GM15510 (cell line): ENCODE results near the gene LAX1.

ENCODE experiments used
- POLR2A ChIP-seq: IDR thresholded peaks from 3 replicates; pipeline ENCODE4 v1.6.1; 2011; ENCODE audit warnings: borderline replicate concordance; ENCODE audit not compliant: insufficient read length; ENCODE audit errors: extremely low read depth

LAX1 gene

GRCh38 chr1:203795441-203796235 is 30.7 kb downstream of the LAX1 start, which contains the start of the genes ZBED6 and ZC3H11A:
TSS of gene ZBED6 (plus strand) at chr1:203795623. CDS start at chr1:203797523, 1,900 bp downstream.
TSS of gene ZC3H11A (plus strand) at chr1:203795623. CDS start at chr1:203817071, 21,448 bp downstream.
- peak; percentile 54 for TF ChIP-seq POLR2A

GRCh38 chr1:203796236-203796605 is 31.2 kb downstream of the LAX1 start:
- TF ChIP-seq POLR2A = no peak

GRCh38 chr1:203797216-203797615 is 32.2 kb downstream of the LAX1 start:
- no peak for TF ChIP-seq POLR2A

GRCh38 chr1:203797948-203798655 is 33.1 kb downstream of the LAX1 start:
- TF ChIP-seq POLR2A = no peak

- TF ChIP-seq POLR2A = no peak
Observed at GRCh38 chr1:203799157-203799556, 34.2 kb downstream of the LAX1 start.

GRCh38 chr1:203799971-203800370 is 35.0 kb downstream of the LAX1 start:
- TF ChIP-seq POLR2A = no peak

- no peak for TF ChIP-seq POLR2A
Observed at GRCh38 chr1:203805689-203806088, 40.7 kb downstream of the LAX1 start.

GRCh38 chr1:203807196-203807595 is 42.2 kb downstream of the LAX1 start:
- no peak for TF ChIP-seq POLR2A

- no peak for TF ChIP-seq POLR2A
Observed at GRCh38 chr1:203813581-203814341, 48.8 kb downstream of the LAX1 start.

GRCh38 chr1:203818399-203818798 is 53.4 kb downstream of the LAX1 start:
- no peak for TF ChIP-seq POLR2A

DNA sequence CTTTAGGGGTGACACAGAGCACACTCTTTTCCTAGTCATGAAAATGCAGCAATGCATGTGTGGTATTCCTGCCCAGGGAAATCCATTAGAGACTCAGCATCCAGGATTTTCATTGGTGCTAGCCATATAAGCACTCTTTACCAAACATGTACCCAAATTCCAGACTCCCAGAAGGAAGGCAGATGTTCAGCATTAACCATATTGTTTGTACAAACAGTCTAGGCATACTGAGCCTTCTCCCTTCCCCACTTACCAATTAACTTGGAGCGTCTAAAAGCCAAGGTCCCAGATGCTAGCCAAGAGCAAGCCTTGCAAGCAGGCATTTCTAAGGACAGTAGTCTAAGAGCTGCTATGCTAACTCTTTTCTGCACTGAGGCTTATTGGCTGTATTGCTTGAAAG is 58.3 kb downstream of the LAX1 start:
- TF ChIP-seq POLR2A = no peak
